Endothelial cell of umbilical vein (primary cell): Measurements from ENCODE around the gene METTL15. TPM values are rescaled to one million over a fixed set of nuclear protein-coding genes. Genes with fewer than 3 reads are reported as not detected.

Source experiments
- BruUV-seq: library from RNA; stranded (reverse); fragments of 400-500 nt; replicated peaks from 2 replicates; lab custom pipeline; 2021; lab: Mats Ljungman, UMichigan
- CTCF ChIA-PET: fragments of 300-600, 350-600 bp; sonication (Branson Sonifier 250); formaldehyde crosslinking; loops from one replicate; lab custom pipeline; 2021; ENCODE audit warnings: antibody characterized with exemption, inconsistent platforms; lab: Charles Lee
- POLR2A ChIA-PET: fragments of 300-600, 350-600 bp; sonication (Branson Sonifier 250); formaldehyde crosslinking; loops from one replicate; lab custom pipeline; 2021; ENCODE audit warnings: antibody characterized with exemption, inconsistent platforms; lab: Charles Lee
- DNase-seq: peaks from one replicate; pipeline ENCODE4 v3.0.0-alpha.2; 2011; ENCODE audit warnings: low read depth, low spot score
- FAIRE-seq: peaks from 2 replicates; lab custom pipeline; 2011; peaks lifted over from hg19 to GRCh38; lab: Jason Lieb, UNC
- H2AFZ ChIP-seq: 2 replicates; pipeline ENCODE4 v1.6.0; 2012; ENCODE audit warnings: low read depth, low read length, control low read depth, inconsistent platforms
- H3K27ac ChIP-seq: 2 replicates; pipeline ENCODE4 v1.5.1; 2011; ENCODE audit warnings: low read depth, mild to moderate bottlenecking, control low read depth, low read length, moderate library complexity; ENCODE audit not compliant: insufficient read depth
- H3K27me3 ChIP-seq, 2 experiments: 2 replicates each; pipeline versions ENCODE4 v1.6.0 to v1.6.1; 2011; ENCODE audit warnings: low read length in 2 of 2, mixed read lengths in 1 of 2; ENCODE audit not compliant: control insufficient read depth in 2 of 2, insufficient read depth in 2 of 2
- H3K36me3 ChIP-seq, 2 experiments: 2 replicates in 1 of 2; 3 replicates in 1 of 2; pipeline ENCODE4 v1.5.1; 2011; ENCODE audit warnings: low read length in 2 of 2, mild to moderate bottlenecking in 1 of 2, moderate library complexity in 1 of 2; ENCODE audit not compliant: control insufficient read depth in 2 of 2, insufficient read depth in 2 of 2; ENCODE audit errors: extremely low read depth in 1 of 2
- H3K4me1 ChIP-seq: 3 replicates; pipeline ENCODE4 v1.5.1; 2011; ENCODE audit warnings: mild to moderate bottlenecking, low read length; ENCODE audit not compliant: control insufficient read depth, insufficient read depth; ENCODE audit errors: extremely low read depth
- H3K4me2 ChIP-seq: 2 replicates; pipeline ENCODE4 v1.6.1; 2011; ENCODE audit warnings: low read length, control low read depth, mixed read lengths; ENCODE audit not compliant: insufficient read depth
- H3K4me3 ChIP-seq, 3 experiments: fragments of 200-600 bp in 1 of 3; sonication (generic), shearing (Covaris generic) in 1 of 3; replicated peaks in 1 of 3; 2 replicates each; pipeline ENCODE4 v1.5.1; 2011 to 2016; ENCODE audit warnings: control low read depth in 3 of 3, low read length in 3 of 3, mild to moderate bottlenecking in 2 of 3, inconsistent platforms in 1 of 3, low read depth in 1 of 3, moderate library complexity in 1 of 3; ENCODE audit not compliant: insufficient read depth in 1 of 3
- H3K79me2 ChIP-seq: 2 replicates; pipeline ENCODE4 v1.6.0; 2012; ENCODE audit warnings: low read length, inconsistent platforms; ENCODE audit not compliant: control insufficient read depth, insufficient read depth
- H3K9ac ChIP-seq: replicated peaks from 2 replicates; pipeline ENCODE3; 2011; ENCODE audit warnings: low read length, control low read depth; ENCODE audit not compliant: insufficient read depth; ENCODE audit errors: extremely low read depth
- H3K9me1 ChIP-seq: replicated peaks from 3 replicates; pipeline ENCODE4 v1.6.0; 2011; ENCODE audit warnings: mild to moderate bottlenecking, low read length; ENCODE audit not compliant: control insufficient read depth, insufficient read depth; ENCODE audit errors: extremely low read depth
- H3K9me3 ChIP-seq: replicated peaks from 2 replicates; pipeline ENCODE4 v1.5.1; 2012; ENCODE audit warnings: low read length, inconsistent platforms; ENCODE audit not compliant: control insufficient read depth, insufficient read depth
- H4K20me1 ChIP-seq: replicated peaks from 2 replicates; pipeline ENCODE3; 2011; ENCODE audit warnings: mild to moderate bottlenecking, low read length; ENCODE audit not compliant: control insufficient read depth, insufficient read depth; ENCODE audit errors: extremely low read depth
- EZH2 ChIP-seq: IDR thresholded peaks from 2 replicates; pipeline ENCODE4 v1.6.1; 2012; ENCODE audit warnings: borderline replicate concordance, low read depth, mild to moderate bottlenecking, moderate library complexity, low read length, inconsistent platforms; ENCODE audit not compliant: severe bottlenecking
- FOS ChIP-seq: IDR thresholded peaks from 2 replicates; pipeline ENCODE4 v1.6.1; 2011; ENCODE audit warnings: mild to moderate bottlenecking, low read length, moderate library complexity, borderline replicate concordance; ENCODE audit not compliant: insufficient read depth
- GATA2 ChIP-seq: IDR thresholded peaks from 2 replicates; pipeline ENCODE4 v1.7.0; 2011; ENCODE audit warnings: low read depth, mild to moderate bottlenecking, moderate library complexity, mixed read lengths, low read length; ENCODE audit not compliant: insufficient read length, insufficient read depth
- JUN ChIP-seq: IDR thresholded peaks from 2 replicates; pipeline ENCODE4 v1.6.1; 2011; ENCODE audit warnings: borderline replicate concordance, low read depth; ENCODE audit not compliant: insufficient read length, insufficient read depth
- MAX ChIP-seq: IDR thresholded peaks from 2 replicates; pipeline ENCODE4 v1.6.1; 2011; ENCODE audit not compliant: insufficient read depth, insufficient read length
- MYC ChIP-seq: IDR thresholded peaks from one replicate; pipeline ENCODE4 v1.6.1; 2011; ENCODE audit warnings: mild to moderate bottlenecking, low read depth, low read length
- POLR2A ChIP-seq: IDR thresholded peaks from 2 replicates; pipeline ENCODE4 v1.6.1; 2012; ENCODE audit warnings: low read depth, mild to moderate bottlenecking, control low read depth, low read length
- POLR2AphosphoS5 ChIP-seq: IDR thresholded peaks from 2 replicates; pipeline ENCODE4 v1.6.1; 2012; ENCODE audit warnings: low read depth, mild to moderate bottlenecking, control low read depth, low read length, moderate library complexity; ENCODE audit not compliant: insufficient read depth
- dilution Hi-C: fragments of 300-500 bp; cut with MboI; formaldehyde crosslinking; loops from one replicate; pipeline ENCODE4 v1.15.0; 2019; ENCODE audit warnings: low sequenced_read_pairs; ENCODE audit not compliant: extremely low pct_ligation_motif_present
- intact Hi-C: fragments of 100-400 bp; cut with micrococcal nuclease; formaldehyde crosslinking; loops from one replicate; pipeline ENCODE4 v1.10.0; 2022
- polyA plus RNA-seq, 4 experiments: library from polyadenylated mRNA; depleted of rRNA in 3 of 4; stranded (reverse) in 3 of 4; unstranded in 1 of 4; fragments of >200 nt; gene quantifications; 2 replicates each; pipeline versions ENCODE4 v1.2.1 to v1.2.3, GENCODE V29; 2011 to 2012; ENCODE audit warnings: missing spikeins in 1 of 4
- total RNA-seq: library from RNA; stranded (reverse); gene quantifications from 2 replicates; pipeline ENCODE4 v1.2.3, GENCODE V29; 2021
- TF ChIP-seq, protein P1 (sequence below), 2 donors: IDR thresholded peaks; 1 replicate in 1 of 2; 2 replicates in 1 of 2; pipeline ENCODE4 v1.5.1; 2011; ENCODE audit warnings: low read length in 2 of 2, mild to moderate bottlenecking in 2 of 2, moderate library complexity in 2 of 2, control low read depth in 1 of 2, inconsistent platforms in 1 of 2, low read depth in 1 of 2; ENCODE audit not compliant: insufficient read depth in 1 of 2; ENCODE audit errors: extremely low read depth in 1 of 2

Gene METTL15
- total and polyA plus RNA-seq, 2 donors (not counting 3 experiments of a cell fraction or from before 2014, with no cell fraction given), result 3.2 to 12.1 TPM

DNA sequence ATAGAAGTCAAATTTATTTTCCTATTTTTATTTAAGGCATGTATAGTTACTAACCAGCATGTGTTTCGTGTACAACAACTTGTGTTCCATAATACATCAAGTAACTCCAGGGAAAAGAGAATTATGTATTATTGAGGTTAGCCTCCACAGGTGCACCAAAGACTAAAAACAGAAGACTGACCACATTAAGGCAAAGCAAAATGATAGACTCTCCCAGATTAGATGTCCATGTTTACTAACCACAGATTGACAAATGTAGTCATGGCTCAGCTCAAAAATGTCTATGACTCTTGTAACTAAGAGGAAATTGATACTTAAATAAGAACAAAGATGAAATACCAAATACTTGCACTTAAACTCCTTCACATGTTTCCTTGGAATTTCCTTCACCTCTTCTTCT, 238.5 kb downstream of the METTL15 start:
- ChIA-PET POLR2A (no interaction called here), CTCF (no interaction called here)
- Histone ChIP-seq H2AFZ (no peak overlapping the region), H3K79me2 (no peaks in the 10 kb centered on the region), H3K4me2 (no peak overlapping the region), H3K27ac (no peak overlapping the region), H3K27me3 (no peaks in the 10 kb centered on the region), H3K9me1 (no peaks in the 10 kb centered on the region), H4K20me1 (no peaks in the 10 kb centered on the region), H3K4me1 (peaks cover 14% of the 10 kb centered on the region), H3K9ac (no peak overlapping the region), H3K9me3 (no peaks in the 10 kb centered on the region), H3K36me3 (no peaks in the 10 kb centered on the region), H3K4me3 (no peak overlapping the region)
- FAIRE-seq (no peak), DNase-seq (no peak)
- TF ChIP-seq GATA2, result no peak
- TF ChIP-seq POLR2A, result no peak
- TF ChIP-seq, protein P1, sequence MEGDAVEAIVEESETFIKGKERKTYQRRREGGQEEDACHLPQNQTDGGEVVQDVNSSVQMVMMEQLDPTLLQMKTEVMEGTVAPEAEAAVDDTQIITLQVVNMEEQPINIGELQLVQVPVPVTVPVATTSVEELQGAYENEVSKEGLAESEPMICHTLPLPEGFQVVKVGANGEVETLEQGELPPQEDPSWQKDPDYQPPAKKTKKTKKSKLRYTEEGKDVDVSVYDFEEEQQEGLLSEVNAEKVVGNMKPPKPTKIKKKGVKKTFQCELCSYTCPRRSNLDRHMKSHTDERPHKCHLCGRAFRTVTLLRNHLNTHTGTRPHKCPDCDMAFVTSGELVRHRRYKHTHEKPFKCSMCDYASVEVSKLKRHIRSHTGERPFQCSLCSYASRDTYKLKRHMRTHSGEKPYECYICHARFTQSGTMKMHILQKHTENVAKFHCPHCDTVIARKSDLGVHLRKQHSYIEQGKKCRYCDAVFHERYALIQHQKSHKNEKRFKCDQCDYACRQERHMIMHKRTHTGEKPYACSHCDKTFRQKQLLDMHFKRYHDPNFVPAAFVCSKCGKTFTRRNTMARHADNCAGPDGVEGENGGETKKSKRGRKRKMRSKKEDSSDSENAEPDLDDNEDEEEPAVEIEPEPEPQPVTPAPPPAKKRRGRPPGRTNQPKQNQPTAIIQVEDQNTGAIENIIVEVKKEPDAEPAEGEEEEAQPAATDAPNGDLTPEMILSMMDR (IDR thresholded peaks at IDR 0.05; ENCODE audit: extremely low read depth in 1 of 2, insufficient read depth in 1 of 2, low read depth in 1 of 2, low read length in 2 of 2), result no peak
- no peak for TF ChIP-seq MYC
- no peak for TF ChIP-seq JUN
- no peak for TF ChIP-seq MAX
- TF ChIP-seq POLR2AphosphoS5, result no peak
- TF ChIP-seq FOS, result no peak
- no peak for TF ChIP-seq EZH2
- BruUV-seq, result no TSS peak
- intact Hi-C loops, result no loop called here
- dilution Hi-C loops, result no loop called here
